Endothelial cell of umbilical vein (primary cell): ENCODE measurements around the gene EXT2. TPM values are rescaled to one million over a fixed set of nuclear protein-coding genes. Genes with fewer than 3 reads are reported as not detected.
A peak's percentile ranks its signal among the peaks of the same experiment; 100 is the strongest.

Source experiments
- BruUV-seq: library from RNA; stranded (reverse); fragments of 400-500 nt; replicated peaks from 2 replicates; lab custom pipeline; 2021; lab: Mats Ljungman, UMichigan
- CTCF ChIA-PET: fragments of 300-600, 350-600 bp; sonication (Branson Sonifier 250); formaldehyde crosslinking; loops from one replicate; lab custom pipeline; 2021; ENCODE audit warnings: antibody characterized with exemption, inconsistent platforms; lab: Charles Lee
- POLR2A ChIA-PET: fragments of 300-600, 350-600 bp; sonication (Branson Sonifier 250); formaldehyde crosslinking; loops from one replicate; lab custom pipeline; 2021; ENCODE audit warnings: antibody characterized with exemption, inconsistent platforms; lab: Charles Lee
- DNase-seq: peaks from one replicate; pipeline ENCODE4 v3.0.0-alpha.2; 2011; ENCODE audit warnings: low read depth, low spot score
- FAIRE-seq: peaks from 2 replicates; lab custom pipeline; 2011; peaks lifted over from hg19 to GRCh38; lab: Jason Lieb, UNC
- H2AFZ ChIP-seq: 2 replicates; pipeline ENCODE4 v1.6.0; 2012; ENCODE audit warnings: low read depth, low read length, control low read depth, inconsistent platforms
- H3K27ac ChIP-seq: 2 replicates; pipeline ENCODE4 v1.5.1; 2011; ENCODE audit warnings: low read depth, mild to moderate bottlenecking, control low read depth, low read length, moderate library complexity; ENCODE audit not compliant: insufficient read depth
- H3K27me3 ChIP-seq, 2 experiments: 2 replicates each; pipeline versions ENCODE4 v1.6.0 to v1.6.1; 2011; ENCODE audit warnings: low read length in 2 of 2, mixed read lengths in 1 of 2; ENCODE audit not compliant: control insufficient read depth in 2 of 2, insufficient read depth in 2 of 2
- H3K36me3 ChIP-seq, 2 experiments: 2 replicates in 1 of 2; 3 replicates in 1 of 2; pipeline ENCODE4 v1.5.1; 2011; ENCODE audit warnings: low read length in 2 of 2, mild to moderate bottlenecking in 1 of 2, moderate library complexity in 1 of 2; ENCODE audit not compliant: control insufficient read depth in 2 of 2, insufficient read depth in 2 of 2; ENCODE audit errors: extremely low read depth in 1 of 2
- H3K4me1 ChIP-seq: 3 replicates; pipeline ENCODE4 v1.5.1; 2011; ENCODE audit warnings: mild to moderate bottlenecking, low read length; ENCODE audit not compliant: control insufficient read depth, insufficient read depth; ENCODE audit errors: extremely low read depth
- H3K4me2 ChIP-seq: 2 replicates; pipeline ENCODE4 v1.6.1; 2011; ENCODE audit warnings: low read length, control low read depth, mixed read lengths; ENCODE audit not compliant: insufficient read depth
- H3K4me3 ChIP-seq, 3 experiments: fragments of 200-600 bp in 1 of 3; sonication (generic), shearing (Covaris generic) in 1 of 3; replicated peaks in 1 of 3; 2 replicates each; pipeline ENCODE4 v1.5.1; 2011 to 2016; ENCODE audit warnings: control low read depth in 3 of 3, low read length in 3 of 3, mild to moderate bottlenecking in 2 of 3, inconsistent platforms in 1 of 3, low read depth in 1 of 3, moderate library complexity in 1 of 3; ENCODE audit not compliant: insufficient read depth in 1 of 3
- H3K79me2 ChIP-seq: 2 replicates; pipeline ENCODE4 v1.6.0; 2012; ENCODE audit warnings: low read length, inconsistent platforms; ENCODE audit not compliant: control insufficient read depth, insufficient read depth
- H3K9ac ChIP-seq: replicated peaks from 2 replicates; pipeline ENCODE3; 2011; ENCODE audit warnings: low read length, control low read depth; ENCODE audit not compliant: insufficient read depth; ENCODE audit errors: extremely low read depth
- H3K9me1 ChIP-seq: replicated peaks from 3 replicates; pipeline ENCODE4 v1.6.0; 2011; ENCODE audit warnings: mild to moderate bottlenecking, low read length; ENCODE audit not compliant: control insufficient read depth, insufficient read depth; ENCODE audit errors: extremely low read depth
- H3K9me3 ChIP-seq: replicated peaks from 2 replicates; pipeline ENCODE4 v1.5.1; 2012; ENCODE audit warnings: low read length, inconsistent platforms; ENCODE audit not compliant: control insufficient read depth, insufficient read depth
- H4K20me1 ChIP-seq: replicated peaks from 2 replicates; pipeline ENCODE3; 2011; ENCODE audit warnings: mild to moderate bottlenecking, low read length; ENCODE audit not compliant: control insufficient read depth, insufficient read depth; ENCODE audit errors: extremely low read depth
- CTCF ChIP-seq, 2 donors: IDR thresholded peaks; 1 replicate in 1 of 2; 2 replicates in 1 of 2; pipeline ENCODE4 v1.5.1; 2011; ENCODE audit warnings: low read length in 2 of 2, mild to moderate bottlenecking in 2 of 2, moderate library complexity in 2 of 2, control low read depth in 1 of 2, inconsistent platforms in 1 of 2, low read depth in 1 of 2; ENCODE audit not compliant: insufficient read depth in 1 of 2; ENCODE audit errors: extremely low read depth in 1 of 2
- EZH2 ChIP-seq: IDR thresholded peaks from 2 replicates; pipeline ENCODE4 v1.6.1; 2012; ENCODE audit warnings: borderline replicate concordance, low read depth, mild to moderate bottlenecking, moderate library complexity, low read length, inconsistent platforms; ENCODE audit not compliant: severe bottlenecking
- FOS ChIP-seq: IDR thresholded peaks from 2 replicates; pipeline ENCODE4 v1.6.1; 2011; ENCODE audit warnings: mild to moderate bottlenecking, low read length, moderate library complexity, borderline replicate concordance; ENCODE audit not compliant: insufficient read depth
- GATA2 ChIP-seq: IDR thresholded peaks from 2 replicates; pipeline ENCODE4 v1.7.0; 2011; ENCODE audit warnings: low read depth, mild to moderate bottlenecking, moderate library complexity, mixed read lengths, low read length; ENCODE audit not compliant: insufficient read length, insufficient read depth
- JUN ChIP-seq: IDR thresholded peaks from 2 replicates; pipeline ENCODE4 v1.6.1; 2011; ENCODE audit warnings: borderline replicate concordance, low read depth; ENCODE audit not compliant: insufficient read length, insufficient read depth
- MAX ChIP-seq: IDR thresholded peaks from 2 replicates; pipeline ENCODE4 v1.6.1; 2011; ENCODE audit not compliant: insufficient read depth, insufficient read length
- POLR2A ChIP-seq: IDR thresholded peaks from 2 replicates; pipeline ENCODE4 v1.6.1; 2012; ENCODE audit warnings: low read depth, mild to moderate bottlenecking, control low read depth, low read length
- POLR2AphosphoS5 ChIP-seq: IDR thresholded peaks from 2 replicates; pipeline ENCODE4 v1.6.1; 2012; ENCODE audit warnings: low read depth, mild to moderate bottlenecking, control low read depth, low read length, moderate library complexity; ENCODE audit not compliant: insufficient read depth
- dilution Hi-C: fragments of 300-500 bp; cut with MboI; formaldehyde crosslinking; loops from one replicate; pipeline ENCODE4 v1.15.0; 2019; ENCODE audit warnings: low sequenced_read_pairs; ENCODE audit not compliant: extremely low pct_ligation_motif_present
- intact Hi-C: fragments of 100-400 bp; cut with micrococcal nuclease; formaldehyde crosslinking; loops from one replicate; pipeline ENCODE4 v1.10.0; 2022
- polyA plus RNA-seq, 4 experiments: library from polyadenylated mRNA; depleted of rRNA in 3 of 4; stranded (reverse) in 3 of 4; unstranded in 1 of 4; fragments of >200 nt; gene quantifications; 2 replicates each; pipeline versions ENCODE4 v1.2.1 to v1.2.3, GENCODE V29; 2011 to 2012; ENCODE audit warnings: missing spikeins in 1 of 4
- total RNA-seq: library from RNA; stranded (reverse); gene quantifications from 2 replicates; pipeline ENCODE4 v1.2.3, GENCODE V29; 2021

The EXT2 gene
- total and polyA plus RNA-seq, 2 donors (not counting 3 experiments of a cell fraction or from before 2014, with no cell fraction given): 50.9 to 60.3 TPM

- peaks cover 1% of the 10 kb centered on the region for H3K4me1 ChIP-seq
- H3K9me3 ChIP-seq: no peaks in the 10 kb centered on the region
- ChIA-PET CTCF (interaction anchor here (0.8 to 2.3 kb wide), 7 partner anchors 9 to 28 kb away, joined by 3 to 14 read pairs (median 4); no protein-coding TSS in a partner anchor), POLR2A (no interaction called here)
- no peaks in the 10 kb centered on the region for H3K27me3 ChIP-seq
- H3K36me3 ChIP-seq: peaks cover 0 to 4% of the 10 kb centered on the region in 2 experiments
- TF ChIP-seq EZH2 (no peak), MAX (no peak), FOS (no peak), CTCF (IDR thresholded peaks at IDR 0.05; ENCODE audit: extremely low read depth in 1 of 2, insufficient read depth in 1 of 2, low read depth in 1 of 2, low read length in 2 of 2) (peak; percentile 12 to 23), JUN (no peak), POLR2AphosphoS5 (no peak), POLR2A (no peak), GATA2 (no peak)
- H4K20me1 ChIP-seq: no peaks in the 10 kb centered on the region
- no peak overlapping the region for H3K27ac ChIP-seq
- no peak overlapping the region for H3K9ac ChIP-seq
- no peaks in the 10 kb centered on the region for H3K9me1 ChIP-seq
- no peak overlapping the region for H3K4me2 ChIP-seq
- intact Hi-C loops (no loop called here), dilution Hi-C loops (no loop called here)
- FAIRE-seq (no peak), DNase-seq (no peak)
- H3K4me3 ChIP-seq: no peak overlapping the region
- no peaks in the 10 kb centered on the region for H3K79me2 ChIP-seq
- no TSS peak for BruUV-seq
- H2AFZ ChIP-seq: no peak overlapping the region
Observed at GRCh38 chr11:44120169-44120568, 24.7 kb downstream of the EXT2 start.
